SIG-M5 treated with dmso at 0.1 percent for 504 hours (cell line): ENCODE results near the gene FMC1.
"Not testable (repeated sequence)": the region's sequence is repeated elsewhere in the genome, so short reads cannot be mapped to it uniquely, and the experiment has no call there.

Experiments used
- DNase-seq: peaks from one replicate; lab custom pipeline; 2025; ENCODE audit not compliant: unreplicated experiment; lab: John Stamatoyannopoulos, UW

Gene FMC1, protein sequence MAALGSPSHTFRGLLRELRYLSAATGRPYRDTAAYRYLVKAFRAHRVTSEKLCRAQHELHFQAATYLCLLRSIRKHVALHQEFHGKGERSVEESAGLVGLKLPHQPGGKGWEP

DNA sequence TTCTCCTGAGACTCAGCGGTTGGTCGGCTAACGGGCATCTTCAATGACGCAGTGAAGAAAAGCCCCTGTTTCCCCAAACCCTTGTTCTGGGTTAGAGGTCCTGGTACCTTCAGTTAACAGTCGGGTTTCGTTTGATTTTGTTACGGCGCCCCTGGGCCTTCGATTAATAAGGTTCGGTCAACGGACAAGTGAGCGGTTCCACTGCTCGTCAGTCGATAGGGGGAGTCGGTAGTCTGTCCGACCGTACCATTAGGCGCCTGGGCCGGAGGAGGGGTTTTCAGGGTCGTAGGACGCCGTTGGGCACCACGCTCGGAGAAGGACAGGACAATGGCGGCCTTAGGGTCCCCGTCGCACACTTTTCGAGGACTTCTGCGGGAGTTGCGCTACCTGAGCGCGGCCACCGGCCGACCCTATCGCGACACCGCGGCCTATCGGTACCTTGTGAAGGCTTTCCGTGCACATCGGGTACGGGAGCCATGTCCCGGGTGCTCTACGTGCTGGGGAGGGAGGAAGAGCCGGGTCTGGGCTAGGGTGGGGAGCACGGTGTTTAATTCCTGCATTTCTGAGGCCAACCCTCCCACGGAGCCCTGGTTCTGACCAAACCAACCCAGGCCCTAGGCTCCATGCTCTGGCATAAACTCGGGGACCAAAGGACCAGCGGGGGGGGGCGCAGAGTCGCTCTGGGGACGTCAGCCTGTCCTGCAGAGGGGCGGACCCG, at the start of gene FMC1:
FMC1 (plus strand) TSS at position 280 of the 718 bp plus-strand sequence; CDS start at position 328, 48 bp downstream.
- DNase-seq, result peak; percentile 88

DNA sequence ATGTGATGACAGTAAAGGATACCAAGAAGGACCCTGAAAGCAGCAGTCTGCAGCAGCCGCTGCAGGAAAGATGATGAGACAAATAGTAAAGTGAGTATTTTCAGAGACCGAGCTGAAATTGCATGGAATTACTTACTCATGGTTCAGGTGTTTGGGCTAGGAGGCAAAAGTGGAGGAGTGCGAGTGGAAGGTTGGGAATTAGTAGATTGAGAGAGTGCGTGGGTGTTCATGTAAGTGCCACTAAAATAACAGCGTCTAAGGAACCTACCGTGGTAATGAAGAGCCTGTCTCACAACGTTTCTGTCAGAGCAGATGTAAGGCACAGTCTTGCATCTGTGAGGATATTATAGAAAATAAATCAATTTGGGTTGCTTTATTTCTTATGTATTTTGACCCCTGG, 48.3 kb upstream of the FMC1 start:
- DNase-seq, result no peak

DNA sequence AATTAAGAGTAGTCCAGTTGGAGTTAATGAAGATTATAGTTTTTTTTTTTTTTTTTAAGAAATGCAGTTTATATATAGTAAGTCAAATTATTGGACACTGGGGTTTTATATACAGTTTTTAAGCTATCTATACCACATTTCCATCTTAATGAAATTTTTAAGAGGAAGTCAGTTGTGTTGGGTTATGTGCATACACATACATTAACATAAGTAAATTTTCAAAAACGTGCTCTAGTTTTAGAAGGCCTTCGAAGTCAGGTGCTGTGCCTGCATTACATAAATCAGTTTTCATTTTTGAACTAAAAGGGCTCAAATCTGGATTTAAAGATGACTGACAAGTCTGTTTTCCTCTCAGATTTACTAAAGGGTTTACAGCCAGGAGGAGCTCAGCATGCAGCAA, 47.6 kb upstream of the FMC1 start:
- no peak for DNase-seq

DNA sequence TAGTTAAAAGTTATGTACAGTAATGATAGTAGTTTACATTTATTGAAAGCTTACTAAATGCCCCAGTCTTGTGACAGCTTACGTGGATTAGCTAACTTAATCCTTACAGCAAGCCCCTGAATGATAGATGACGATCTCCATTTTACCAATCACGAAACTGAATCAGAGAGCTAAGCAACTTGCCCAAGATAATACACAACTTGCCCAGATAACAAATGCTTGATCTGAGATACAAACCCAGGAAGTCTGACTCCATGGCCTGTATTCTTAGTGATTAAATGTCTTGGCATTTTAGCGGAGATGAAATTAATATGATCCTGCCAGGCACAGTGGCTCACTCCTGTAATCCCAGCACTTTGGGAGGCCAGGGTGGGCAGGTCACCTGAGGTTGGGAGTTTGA, 46.9 kb upstream of the FMC1 start:
- no peak for DNase-seq

DNA sequence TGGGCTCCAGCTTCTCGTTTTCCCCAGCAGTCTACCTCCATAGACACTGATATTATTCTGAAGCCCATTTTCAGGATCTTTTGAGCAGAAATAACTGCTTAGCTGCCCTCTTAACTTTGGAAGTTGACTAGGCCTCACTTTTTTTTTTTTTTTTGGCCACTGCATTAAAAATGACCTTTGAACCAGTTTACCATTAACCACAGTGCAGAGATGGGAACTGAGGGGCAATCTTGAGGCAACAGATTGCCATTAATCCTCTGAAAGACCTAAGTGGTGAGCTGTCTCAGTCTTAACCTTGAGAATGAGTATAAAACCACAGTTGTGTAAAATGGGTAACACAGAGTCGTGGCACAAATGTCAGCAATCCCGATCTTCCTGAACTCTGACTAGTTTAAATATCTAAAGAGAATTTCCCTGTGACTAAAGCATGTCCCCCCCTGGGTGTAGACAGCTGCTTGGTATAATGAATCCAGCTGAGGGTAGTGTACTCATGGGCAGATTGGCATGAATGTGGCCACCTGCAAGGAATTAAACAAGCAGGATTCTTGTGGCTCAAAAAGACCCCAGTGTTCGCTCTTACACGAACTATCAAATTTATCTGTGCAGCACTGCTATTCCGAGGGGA, 46.1 kb upstream of the FMC1 start:
- no peak for DNase-seq

DNA sequence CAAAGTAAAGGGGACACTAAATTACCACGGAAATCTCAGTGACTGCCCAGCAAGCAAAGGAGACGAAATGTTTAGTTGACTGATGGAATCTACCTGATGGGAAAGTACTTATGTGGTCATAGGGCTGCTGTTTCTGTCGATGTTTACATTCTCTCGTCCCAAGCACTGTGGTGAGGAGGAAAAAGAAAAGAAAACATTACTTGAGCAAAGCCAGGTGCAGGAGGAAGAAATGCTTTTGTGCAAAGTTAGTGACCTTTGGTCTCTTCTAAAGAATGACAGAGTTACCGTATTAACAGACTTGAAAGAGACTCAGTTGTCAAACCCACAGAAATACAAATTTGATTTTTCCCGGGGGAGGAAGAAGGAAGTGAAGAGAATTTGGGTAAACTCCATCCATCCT, 43.3 kb upstream of the FMC1 start:
- no peak for DNase-seq

DNA sequence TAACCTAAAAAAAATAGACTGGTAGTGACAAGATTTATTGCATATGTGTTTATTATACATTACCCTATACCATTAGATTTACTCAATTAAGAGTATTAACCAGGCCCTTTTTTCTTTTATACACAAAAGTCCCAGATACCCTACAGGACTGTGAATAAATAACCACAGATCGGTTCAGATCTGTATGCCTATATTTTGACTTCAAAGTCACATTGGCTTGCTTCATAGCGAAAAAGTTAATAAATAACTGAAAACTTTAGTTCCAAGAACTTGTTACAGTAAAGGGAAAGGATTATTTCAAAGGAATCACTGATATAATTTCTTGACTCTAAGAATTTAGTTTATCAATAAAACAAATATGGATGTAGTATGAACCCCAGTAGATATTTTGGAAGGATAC, 41.8 kb upstream of the FMC1 start:
- DNase-seq, result no peak

DNA sequence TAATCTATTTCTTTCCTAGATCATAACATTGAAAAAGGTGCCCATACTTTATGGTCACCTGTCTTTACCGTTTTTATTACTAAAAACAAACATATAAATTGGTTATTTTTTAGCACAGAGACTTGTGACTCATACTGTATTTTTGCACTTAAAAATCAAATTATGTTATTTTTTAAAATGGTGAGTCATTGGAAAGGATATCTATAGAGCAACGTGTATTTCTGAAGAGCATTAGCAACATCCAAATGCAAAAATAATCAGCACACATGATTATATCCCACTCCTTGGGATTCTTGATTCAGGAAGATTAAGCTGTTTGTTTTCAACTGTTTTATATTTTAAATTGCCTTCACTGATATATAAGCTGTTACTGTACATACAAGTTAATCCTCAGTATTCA, 40.7 kb upstream of the FMC1 start:
- DNase-seq, result no peak

DNA sequence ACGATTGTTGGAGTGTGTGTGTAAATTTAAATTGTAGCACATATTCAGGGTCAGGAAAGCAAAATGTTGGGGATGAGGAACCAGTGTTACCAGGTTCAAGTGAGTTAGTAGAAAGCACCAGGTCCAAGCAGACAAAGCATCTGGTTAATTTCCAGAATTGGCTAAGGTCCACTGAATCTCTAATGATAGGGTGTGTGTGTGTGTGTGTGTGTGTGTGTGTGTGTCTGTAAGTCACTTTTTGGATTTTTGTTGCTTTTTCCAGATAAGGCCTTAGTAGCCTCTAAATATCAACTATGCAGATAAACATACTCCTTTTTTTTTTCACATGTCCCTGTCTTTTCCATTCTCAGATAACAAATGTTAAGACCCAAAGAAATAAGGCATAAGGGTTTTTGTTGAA, 36.6 kb upstream of the FMC1 start:
- no peak for DNase-seq

DNA sequence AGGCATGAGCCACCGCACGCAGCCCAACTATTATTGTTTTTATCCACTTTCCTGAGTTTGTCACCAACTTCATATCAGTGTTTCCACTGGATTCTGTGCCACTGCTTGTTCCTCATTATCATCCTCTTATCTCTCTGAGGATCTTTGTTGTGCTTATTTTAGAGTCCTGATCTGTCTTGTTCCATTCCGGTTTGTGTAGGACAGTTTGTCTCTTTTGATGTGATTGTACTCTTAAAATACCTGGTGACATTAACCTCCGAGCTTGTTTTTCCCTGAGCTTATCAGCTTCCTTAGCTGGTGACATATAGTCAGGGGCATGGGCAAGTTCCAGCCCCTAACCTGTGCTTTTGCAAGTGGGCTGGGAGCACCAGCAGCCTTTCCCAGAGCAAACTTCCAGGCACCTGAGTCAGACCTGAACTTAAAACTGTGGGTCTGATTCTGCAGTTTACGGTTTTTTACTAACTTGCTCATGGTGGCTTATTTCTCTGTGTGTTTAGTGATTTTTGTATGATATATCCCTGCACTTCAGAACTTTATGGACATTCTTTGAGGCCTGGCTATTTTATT, 23.1 kb upstream of the FMC1 start:
- DNase-seq, result no peak

DNA sequence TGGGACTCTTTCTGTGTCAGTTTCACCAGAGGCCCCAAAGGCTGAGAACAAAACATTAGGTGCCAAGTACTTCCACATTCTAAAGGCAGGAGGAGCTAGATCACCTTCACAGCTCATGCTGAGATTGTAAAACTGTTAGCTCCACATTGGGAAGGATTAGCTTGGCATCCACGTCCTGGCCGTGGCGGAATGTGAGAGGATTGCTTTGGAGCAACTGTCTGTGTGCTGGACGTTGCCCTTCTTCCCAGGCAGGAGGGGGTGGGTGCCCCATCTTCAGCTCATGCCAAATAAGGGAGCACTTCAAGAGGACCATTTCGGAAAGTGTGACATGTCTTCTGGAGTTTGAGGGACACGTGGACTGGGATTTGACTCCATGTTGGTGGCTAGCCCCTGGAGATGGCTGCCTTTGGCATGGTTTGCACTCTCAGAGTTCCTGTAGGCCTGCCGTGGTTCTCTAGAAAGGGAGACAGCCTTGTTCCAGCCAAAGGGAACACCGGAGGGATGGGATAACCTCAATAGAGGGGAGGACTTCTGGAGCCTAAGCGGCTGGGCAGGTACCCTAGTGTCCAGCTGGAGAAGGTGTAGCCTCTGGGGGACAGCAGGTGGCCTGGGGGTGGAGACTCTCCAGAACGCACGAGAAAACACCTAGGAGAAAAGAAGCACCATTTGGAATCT, 19.9 kb upstream of the FMC1 start:
- peak; percentile 43 for DNase-seq

DNA sequence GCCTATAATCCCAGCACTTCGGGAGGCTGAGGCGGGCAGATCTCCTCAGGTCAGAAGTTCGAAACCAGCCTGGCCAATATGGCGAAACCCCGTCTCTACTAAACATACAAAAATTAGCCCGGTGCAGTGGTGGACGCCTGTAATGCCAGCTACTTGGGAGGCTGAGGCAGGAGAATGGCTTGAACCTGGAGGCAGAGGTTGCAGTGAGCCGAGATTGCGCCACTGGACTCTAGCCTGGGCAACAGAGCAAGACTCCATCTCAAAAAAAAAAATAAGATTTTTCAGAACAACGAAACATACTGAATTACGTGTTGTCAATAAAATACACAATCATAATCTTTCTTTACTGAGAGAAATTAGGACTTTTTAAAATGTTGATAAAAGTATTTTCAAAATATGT, 16.4 kb upstream of the FMC1 start:
- not testable (repeated sequence) for DNase-seq

DNA sequence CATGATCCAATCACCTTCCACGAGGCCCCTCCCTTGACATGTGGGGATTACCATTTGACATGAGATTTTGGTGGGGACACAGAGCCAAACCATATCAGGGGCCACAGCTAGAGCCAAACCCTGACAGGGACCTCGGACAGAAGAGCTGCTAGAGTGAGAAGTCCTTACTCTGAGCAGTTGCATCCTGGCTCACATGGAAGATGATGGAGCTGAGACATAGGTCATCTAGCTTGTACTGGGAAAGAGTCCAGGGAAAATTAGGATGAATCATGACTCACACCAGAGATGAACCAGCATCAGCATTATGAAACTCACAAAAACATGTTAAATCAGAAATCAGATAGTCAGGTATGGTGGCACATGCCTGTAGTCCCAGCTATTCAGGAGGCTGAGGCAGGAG, 12.8 kb upstream of the FMC1 start:
- DNase-seq, result no peak

DNA sequence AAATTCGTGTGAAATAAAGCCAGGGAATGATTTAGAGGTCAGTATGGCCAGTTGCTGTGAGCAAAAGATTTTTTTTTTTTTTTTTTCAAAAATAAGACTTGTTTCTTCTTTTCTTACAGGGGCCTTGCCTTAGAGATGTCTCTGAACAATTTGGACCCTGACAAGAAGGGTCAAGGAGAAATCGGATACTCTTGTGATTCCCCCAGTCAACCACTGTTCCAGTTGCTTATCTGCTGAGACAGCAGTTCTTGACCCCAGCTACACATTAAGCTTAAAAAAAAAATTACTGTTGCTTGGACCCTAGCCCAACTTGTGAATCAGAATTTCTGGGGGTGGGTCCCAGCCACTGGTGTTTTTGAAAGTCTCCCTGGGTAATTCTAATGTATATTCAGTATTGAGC, 12.0 kb upstream of the FMC1 start:
- DNase-seq, result no peak

DNA sequence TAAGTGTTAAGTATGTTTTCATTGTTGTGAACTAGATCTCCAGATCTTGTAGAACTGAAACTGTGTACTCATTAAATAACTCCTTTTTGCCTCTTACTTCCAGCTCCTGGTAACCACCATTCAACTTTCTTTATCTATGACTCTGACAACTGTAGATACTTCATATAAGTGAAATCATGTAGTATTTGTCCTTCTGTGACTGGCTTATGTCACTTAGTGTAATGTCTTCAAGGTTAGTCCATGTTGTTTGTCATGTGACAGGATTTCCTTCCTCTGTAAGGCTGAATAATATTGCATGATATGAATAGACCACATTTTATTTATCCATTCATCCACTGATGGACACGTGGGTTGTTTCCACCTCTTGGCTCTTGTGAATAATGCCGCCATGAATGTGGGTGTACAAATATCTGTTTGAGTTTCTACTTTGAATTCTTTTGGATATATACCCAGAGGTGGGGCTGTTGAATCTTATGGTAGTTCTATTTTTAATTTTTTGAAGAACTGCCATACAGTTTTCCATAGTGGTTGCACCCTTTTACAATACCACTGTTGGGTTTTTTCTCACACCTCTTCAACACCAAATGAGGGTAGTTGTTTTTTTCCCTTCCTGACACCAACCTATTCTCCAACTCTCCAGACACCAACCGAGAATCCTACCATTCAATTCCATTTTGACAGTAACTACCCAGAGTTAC, 10.7 kb upstream of the FMC1 start:
- DNase-seq, result no peak

DNA sequence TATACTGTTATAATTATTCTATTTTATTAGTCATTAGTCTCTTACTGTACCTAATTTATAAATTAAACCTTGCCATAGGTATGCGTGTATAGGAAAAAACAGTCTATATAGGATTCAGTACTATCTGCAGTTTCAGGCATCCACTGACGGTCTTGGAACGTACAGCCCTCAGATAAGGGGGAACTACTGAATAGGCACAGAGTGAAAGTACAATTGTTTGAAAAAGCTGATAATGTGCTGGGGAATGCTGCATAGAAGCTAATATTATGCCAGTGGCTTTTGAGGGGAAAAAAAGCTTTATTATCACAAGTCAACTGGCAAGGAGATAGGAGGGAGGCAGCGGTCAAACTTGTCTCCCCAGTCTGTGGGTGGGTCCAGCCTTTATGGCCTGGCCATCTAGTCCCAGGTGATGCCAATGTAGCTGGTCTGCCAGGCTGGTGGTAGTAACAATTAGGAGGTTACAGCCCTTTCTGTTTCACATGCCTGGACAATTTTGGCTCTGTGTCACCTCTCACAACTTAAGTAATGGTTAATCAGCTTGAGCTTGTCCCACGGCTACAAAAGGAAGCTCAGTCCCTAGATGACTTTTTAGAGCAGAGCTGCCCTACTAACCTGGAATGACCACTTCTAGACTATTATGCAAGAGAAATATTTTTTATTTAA, 8.3 kb upstream of the FMC1 start:
- no peak for DNase-seq

DNA sequence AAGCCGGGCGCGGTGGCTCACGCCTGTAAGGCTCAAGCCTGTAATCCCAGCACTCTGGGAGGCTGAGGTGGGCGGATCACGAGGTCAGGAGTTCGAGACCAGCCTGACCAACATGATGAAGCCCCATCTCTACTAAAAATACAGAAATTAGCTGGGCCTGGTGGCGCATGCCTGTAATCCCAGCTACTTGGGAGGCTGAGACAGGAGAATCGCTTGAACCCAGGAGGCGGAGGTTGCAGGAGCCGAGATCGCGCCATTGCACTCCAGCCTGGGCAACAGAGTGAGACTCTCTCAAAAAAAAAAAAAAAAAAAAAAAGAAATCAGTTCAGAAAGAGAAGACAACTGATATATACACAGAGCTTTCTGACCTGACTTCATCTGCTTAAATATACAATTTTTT, 7.7 kb upstream of the FMC1 start:
- DNase-seq, result not testable (repeated sequence)

DNA sequence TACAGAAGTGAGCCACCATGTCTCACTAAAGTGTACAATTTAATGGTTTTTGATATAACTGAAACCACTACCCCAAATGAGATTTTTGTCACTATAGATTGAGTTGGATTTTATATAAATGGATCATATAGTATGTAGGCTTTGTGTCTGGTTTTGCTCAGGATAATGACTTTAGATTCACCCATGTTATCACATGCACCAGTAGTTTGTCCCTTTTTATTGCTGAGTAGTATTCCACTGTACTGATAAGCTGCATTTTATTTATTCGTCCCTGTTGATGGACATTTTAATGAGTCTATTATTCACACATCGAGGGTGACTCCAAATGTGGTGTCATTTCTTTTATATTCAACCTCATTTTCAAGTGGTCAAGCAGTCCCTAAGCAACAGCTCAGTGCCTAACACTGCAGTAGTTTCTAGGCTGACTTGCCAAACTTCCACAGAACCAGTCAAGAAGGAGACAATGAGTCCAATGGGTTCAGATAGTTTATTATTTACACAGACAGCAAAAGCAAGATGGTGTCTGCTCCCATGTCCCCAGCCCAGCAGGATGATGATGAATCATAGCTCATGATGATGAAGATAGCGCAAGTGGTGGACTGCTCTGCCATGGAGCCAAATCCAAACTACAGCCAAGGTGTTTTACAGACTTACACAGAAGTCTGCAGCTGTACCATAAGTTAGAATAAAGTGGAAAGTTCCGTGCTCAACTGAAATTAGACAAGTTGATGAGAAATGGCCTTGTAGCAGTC, 6.6 kb upstream of the FMC1 start:
- no peak for DNase-seq

DNA sequence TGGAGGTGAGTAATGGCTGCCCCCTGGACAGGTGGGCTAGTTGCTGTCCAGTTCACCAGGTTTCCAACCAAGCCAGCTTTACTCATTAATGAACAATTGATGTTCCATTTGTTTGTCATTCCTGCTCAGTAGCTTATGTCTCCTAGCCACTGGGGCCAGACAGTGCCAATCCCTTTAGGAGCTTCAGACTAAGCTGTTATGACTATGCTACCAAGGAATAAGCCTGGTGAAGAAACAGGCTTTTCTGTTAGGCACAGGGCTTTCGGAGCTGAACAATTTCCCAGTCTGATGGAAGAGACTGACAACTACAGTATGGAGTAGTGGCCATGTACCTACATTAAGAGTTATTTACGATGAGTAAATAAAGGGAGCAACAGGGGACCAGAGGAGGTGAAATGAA, 2.1 kb upstream of the FMC1 start:
- no peak for DNase-seq

DNA sequence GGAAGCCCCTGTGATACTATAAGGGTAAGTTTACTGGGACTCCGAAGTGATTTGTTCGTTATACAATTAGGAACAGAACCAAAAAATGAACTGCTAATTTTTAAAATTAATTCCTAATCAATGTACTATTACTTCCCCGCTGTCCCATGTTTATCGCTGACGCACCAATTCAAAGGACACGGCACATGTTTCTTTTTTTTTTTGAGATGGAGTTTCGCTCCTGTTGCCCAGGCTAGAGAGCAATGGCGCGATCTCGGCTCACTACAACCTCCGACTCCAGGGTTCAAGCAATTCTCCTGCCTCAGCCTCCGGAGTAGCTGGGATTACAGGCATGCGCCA, 1.5 kb upstream of the FMC1 start:
- DNase-seq, result no peak
